Amygdala (tissue), 56 donors: ENCODE results near the gene HLA-DOA.

Experiments
- DNase-seq, 56 donors: peaks; one replicate each; lab custom pipeline; 2025; lab: John Stamatoyannopoulos, UW

HLA-DOA gene

DNA sequence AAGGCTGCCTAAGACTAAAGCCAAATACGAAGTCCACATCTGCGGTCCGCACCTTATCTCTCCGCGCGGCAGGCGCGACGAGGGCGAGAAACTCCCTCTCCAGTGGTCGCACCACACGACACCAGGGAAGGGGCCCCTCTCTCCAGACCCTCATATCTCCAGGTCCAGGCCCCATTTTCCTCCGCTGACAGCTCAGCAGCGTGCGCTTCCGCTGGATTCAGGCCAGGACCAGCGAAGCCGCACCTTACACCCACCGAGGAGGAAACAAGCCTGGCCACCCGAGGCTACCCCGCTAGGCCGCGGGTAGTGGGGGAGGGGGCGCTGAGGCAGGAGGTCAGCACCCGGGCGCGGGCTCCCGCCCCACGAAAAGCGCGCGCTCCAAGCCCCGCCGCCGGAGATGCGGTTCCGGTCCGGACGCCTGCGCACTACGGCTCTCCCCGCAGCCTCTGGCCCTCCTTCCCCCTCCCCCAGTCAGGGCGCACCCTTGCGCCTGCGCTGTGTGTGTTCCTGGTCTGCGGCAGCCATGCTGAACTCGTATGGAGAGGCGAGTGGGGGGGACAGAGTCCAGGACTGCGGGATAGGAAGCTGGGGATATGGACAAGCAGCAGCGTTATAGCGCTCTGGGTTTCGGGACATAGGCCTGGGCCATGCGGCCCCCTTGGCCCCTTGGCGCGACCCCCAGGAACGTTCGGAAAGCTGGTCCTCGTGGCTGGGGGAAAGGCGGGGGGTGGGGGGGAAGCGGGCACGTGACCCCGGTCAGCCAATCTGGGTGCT, 41.1 kb downstream of the HLA-DOA start, which contains the start of gene BRD2:
BRD2 (plus strand) TSS at position 502 of the 774 bp plus-strand sequence. CDS start 4,305 bp downstream, outside the sequence.
- peak; percentile 49 to 100 (median 94) for DNase-seq

DNA sequence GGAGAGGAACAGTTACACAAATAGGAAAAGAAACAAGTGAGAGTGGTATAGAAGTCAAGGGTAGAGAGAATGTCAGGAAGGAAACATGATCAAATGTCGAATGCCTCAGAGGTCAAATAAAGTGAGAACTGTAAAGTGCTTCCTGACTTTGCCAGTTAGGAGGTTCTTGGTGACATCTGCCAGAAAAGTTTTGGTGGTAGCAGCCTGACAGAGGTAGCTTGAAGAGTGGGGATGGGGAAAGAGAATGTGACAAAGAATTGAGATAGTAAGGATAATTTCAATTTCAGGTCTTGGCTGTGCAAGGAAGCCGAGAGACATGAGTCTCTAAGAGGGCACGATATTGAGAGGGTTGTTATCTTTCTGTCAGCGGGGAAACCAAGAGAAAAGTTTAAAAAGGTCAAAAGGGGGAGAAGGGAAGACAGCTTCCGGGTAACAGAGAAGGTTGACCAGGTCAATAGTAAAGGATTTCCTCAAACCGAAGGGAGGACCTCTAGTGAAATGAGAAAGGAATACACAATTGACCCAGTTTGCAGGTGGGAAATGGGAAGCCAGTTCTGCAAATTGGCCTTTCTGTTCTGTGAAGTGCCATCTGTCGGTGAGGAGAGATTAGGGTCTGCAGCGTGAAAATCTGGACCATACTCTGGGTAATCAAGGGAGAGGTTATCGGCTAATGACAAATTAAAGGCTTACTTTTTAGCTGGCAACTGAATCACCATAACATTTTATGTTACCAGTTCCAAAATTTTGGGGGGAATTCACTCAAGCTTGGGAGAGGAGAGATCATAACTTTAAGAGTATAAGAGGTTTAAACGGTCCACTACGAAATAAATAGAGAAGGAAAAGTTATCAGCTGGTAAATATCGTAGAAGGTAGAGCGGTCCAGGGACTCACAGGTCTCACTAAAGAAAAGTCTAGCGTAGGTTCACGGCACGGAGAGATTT, 42.0 kb downstream of the HLA-DOA start:
- peak in 16 of 56 donors; percentile 2 to 64 (median 22) for DNase-seq

DNA sequence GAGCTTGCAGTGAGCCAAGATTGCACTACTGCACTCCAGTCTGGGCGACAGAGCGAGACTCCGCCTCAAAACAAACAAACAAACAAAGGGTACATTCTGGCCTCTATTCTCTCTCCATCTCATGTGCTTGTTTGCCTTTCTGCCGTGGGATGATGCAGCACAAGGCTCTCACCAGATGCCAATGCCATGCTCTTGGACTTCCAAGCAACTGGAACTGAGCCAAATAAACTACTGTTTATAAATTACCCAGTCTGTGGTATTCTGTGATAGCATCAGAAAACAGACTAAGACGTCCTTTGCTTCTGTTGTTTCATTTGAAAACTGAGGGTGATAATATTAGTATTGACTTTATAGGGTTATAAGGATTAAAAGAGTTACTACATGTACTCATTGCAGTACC, 44.6 kb downstream of the HLA-DOA start:
- DNase-seq: no peak

DNA sequence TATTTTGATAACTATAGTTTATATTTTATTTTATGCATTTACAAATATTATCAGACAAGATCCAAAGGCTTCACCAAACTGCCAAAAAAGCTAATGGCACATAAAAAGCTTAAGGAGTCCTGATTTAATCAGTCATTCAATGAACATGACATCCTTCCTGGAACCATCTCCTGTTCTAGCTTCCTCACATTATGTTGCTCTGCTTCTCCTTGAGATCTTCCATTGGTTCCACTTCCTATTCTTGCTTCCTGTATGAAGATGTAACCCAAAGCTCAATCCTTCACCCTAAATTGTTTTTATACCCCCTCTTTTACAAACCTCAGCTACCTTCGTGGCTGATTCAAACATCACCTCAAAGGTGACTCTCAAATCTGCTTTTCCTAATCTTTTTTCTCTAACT, 45.5 kb downstream of the HLA-DOA start:
- no peak for DNase-seq

DNA sequence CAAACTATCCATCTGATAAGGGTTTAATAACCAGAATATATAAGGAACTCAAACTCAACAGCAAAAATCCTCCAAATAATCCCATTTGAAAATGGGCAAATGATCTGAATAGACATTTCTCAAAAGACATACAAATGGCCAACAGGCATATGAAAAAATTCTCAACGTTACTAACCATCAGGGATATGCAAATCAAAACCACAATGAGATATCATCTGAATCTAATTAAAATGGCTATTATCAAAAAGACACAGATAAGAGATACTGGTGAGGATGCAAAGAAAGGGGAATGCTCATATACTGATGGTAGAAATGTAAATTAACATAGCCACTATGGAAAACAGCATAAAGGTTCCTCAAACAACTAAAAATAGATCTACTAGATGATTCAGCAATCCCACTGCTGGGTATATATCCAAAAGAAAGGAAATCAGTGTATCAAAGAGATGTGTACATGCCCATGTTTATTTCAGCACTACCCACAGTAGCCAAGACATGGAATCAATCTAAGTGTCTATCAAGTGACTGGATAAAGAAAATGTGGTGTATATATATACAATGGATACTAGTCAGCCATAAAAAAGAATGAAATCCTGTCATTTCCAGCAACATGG, 47.1 kb downstream of the HLA-DOA start:
- DNase-seq: no peak

DNA sequence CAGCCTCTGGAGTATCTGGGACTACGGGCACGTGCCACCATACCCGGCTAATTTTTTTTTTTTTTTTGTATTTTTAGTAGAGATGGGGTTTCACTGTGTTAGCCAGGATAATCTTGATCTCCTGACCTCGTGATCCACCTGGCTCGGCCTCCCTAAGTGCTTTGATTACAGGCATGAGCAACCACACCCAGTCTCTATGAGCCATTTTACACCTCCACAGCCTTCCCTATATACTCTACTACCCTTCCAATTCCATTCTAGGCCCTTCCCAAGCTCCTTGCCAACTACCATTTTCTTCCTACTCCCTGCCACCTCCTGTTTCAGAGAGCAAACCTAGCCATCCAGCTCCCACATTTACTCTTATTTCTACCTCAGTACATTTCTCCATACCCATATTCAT, 48.8 kb downstream of the HLA-DOA start:
- DNase-seq: no peak

DNA sequence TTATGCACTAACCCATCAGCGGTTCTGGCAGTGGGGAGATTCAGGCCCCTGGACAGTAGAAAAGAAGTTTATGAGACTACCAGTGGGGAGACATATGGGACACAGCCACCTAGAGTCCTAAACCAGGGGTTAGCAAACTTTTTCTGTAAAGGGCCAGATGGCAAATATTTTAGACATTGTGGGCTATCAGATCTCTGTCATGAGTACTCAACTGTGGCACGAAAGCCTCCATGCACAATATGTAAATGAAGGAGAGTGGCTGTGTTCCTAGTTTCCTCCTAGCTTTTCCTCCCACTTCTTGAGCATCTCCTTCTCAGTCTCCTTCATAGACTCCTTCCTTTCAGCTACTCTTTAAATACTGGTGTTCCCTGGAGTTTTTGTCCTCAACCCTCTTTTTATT, 53.2 kb downstream of the HLA-DOA start:
- DNase-seq: no peak

DNA sequence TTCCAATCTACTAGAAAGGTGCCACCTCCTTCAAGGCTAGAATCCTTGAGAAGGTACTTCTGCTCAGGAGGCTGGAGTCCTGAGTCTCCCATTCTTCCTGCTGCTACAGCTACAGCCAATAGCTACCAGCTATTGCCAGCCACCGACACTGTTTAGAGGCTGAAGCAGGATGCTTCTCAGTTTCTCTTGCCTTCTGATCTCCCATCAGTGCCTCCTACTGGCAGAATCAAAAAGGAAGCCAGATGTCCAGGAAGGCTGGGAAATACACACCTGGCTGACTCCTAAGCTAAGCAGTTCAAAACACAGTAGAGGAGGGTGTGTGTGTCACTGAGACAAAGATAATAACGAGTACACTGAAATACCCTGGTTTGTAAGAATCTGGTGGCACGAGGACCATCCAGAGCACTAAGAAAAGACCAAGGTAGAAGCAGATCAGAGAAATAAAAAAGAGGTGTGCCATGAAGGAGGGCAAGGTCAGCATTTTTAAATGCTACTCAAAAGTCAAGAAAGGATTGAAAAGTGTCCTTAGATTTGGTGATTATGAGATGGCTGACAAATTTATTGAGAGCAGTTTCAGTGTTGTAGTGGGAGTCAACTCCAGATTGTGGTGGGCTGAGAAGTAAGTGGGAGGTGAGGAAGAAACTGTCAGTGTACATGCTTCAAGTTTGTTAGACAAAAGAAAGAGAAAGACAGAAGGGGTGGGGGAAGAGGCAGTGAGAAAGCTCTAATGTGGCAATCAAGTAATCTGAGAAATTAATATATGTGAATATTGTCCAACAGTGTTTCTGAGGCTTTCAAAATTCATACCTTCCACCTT, 54.2 kb downstream of the HLA-DOA start:
- DNase-seq: peak in 2 of 56 donors; percentile 14 to 21

DNA sequence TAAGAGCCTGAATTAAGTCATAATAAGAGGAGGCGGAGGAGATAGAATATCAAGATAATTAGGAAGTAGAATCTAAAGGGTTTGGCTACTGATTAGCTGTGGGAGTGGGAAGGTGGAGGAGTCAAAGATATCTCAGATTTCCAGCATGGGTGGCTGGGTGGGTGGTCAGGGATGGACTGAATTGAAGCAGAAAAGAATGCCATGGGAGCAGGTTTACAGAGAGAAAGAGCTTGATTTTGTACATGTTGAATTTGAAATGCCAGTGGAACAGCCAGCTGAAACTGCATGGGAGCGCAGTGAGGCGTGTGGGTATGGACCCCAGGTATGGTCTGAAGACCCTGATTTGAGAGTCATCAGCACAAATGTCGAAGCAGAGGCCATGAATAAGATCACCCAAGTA, 55.1 kb downstream of the HLA-DOA start:
- DNase-seq: no peak
